GM12864 (cell line): ENCODE measurements around the gene YWHAQ.

Experiments
- DNase-seq: peaks from one replicate; pipeline ENCODE4 v3.0.0-alpha.2; 2011; ENCODE audit warnings: low read depth
- H3K4me3 ChIP-seq: 2 replicates; pipeline ENCODE4 v1.5.1; 2011; ENCODE audit warnings: mild to moderate bottlenecking, low read depth, low read length, control low read depth
- CTCF ChIP-seq: IDR thresholded peaks from 2 replicates; pipeline ENCODE4 v1.5.1; 2011; ENCODE audit warnings: low read depth, mild to moderate bottlenecking, moderate library complexity, low read length, control low read depth, inconsistent platforms; ENCODE audit errors: missing control alignments

YWHAQ gene

GRCh38 chr2:9630736-9631552 lies at the start of gene YWHAQ:
Gene YWHAQ, minus strand, starts transcription at chr2:9630997. Its CDS starts 545 bp downstream, at chr2:9630452.
- TF ChIP-seq CTCF, result no peak
- peak within 1 kb of the TSS; percentile 97 for H3K4me3 ChIP-seq
- peak; percentile 99 for DNase-seq

- no peak for TF ChIP-seq CTCF
- H3K4me3 ChIP-seq, result no peak overlapping the region
- DNase-seq, result no peak
Measured at GRCh38 chr2:9680082-9680481, 49.3 kb upstream of the YWHAQ start.

- no peak overlapping the region for H3K4me3 ChIP-seq
- TF ChIP-seq CTCF, result no peak
- no peak for DNase-seq
Measured at GRCh38 chr2:9679218-9679617, 48.4 kb upstream of the YWHAQ start.

GRCh38 chr2:9678544-9678943 lies 47.7 kb upstream of the YWHAQ start:
- DNase-seq, result no peak
- TF ChIP-seq CTCF, result no peak
- H3K4me3 ChIP-seq, result no peak overlapping the region

- TF ChIP-seq CTCF, result no peak
- no peak overlapping the region for H3K4me3 ChIP-seq
- no peak for DNase-seq
Measured at GRCh38 chr2:9675415-9676351, 44.9 kb upstream of the YWHAQ start.

- DNase-seq, result no peak
- TF ChIP-seq CTCF, result no peak
- H3K4me3 ChIP-seq, result no peak overlapping the region
Measured at GRCh38 chr2:9674891-9675414, 44.2 kb upstream of the YWHAQ start.
